ENCODE data around the gene C2orf66.

DNA sequence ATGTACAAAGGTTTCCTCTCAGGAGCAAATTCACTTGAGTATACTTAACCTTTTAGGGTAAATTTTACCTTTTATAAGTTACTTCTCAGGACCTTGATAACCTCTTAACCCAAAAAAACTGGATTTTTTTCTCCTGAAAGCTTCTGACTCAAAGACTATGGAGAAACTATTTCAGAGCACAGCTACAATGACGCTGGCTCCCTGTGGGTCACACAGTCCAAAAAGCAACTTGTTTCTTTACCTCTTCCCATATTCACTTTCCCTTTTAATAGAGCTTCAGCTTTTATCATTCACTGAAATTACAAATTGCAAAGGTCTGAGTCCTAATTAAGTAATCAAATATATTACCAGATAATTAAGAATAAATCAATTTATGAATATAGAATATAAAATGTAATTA, 42.1 kb downstream of the C2orf66 start:
- TF ChIP-seq CTCF (IDR thresholded peaks at IDR 0.05) (no peak), POLR2A (IDR thresholded peaks at IDR 0.05) (no peak)

Measured in adrenal gland (tissue), 5 donors.